ENCODE measurements around the gene TEX264. TPM values are rescaled to one million over a fixed set of nuclear protein-coding genes. Genes with fewer than 3 reads are reported as not detected.

TEX264 gene
- total and polyA plus RNA-seq, 8 donors: 34.6 to 50.4 (median 37.4) TPM

DNA sequence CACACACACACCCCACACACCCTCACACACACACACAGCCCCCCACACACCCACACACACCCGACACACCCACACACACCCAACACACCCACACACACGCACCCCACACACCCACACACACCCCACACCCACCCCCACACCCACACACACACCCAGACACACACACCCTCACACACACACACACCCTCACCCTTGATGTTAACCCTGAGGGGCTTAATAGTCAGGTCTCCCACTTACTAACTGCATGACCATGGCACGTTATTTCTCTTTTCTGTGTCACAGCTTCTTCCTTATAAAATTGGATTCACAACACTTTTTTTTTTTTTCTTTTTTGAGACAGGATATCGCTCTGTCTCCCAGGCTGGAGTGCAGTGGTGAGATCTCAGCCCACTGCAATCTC is 38.6 kb downstream of the TEX264 start:
- H3K4me3 ChIP-seq: no peak overlapping the region
- no peak overlapping the region for H3K27ac ChIP-seq
- peaks cover 0 to 10% of the 10 kb centered on the region in 2 donors for H3K4me1 ChIP-seq
- no peak for DNase-seq
- peaks cover 0 to 13% of the 10 kb centered on the region in 2 donors for H3K27me3 ChIP-seq
- no peaks in the 10 kb centered on the region for H3K9me3 ChIP-seq
- ATAC-seq: no peak
- TF ChIP-seq, protein P1, sequence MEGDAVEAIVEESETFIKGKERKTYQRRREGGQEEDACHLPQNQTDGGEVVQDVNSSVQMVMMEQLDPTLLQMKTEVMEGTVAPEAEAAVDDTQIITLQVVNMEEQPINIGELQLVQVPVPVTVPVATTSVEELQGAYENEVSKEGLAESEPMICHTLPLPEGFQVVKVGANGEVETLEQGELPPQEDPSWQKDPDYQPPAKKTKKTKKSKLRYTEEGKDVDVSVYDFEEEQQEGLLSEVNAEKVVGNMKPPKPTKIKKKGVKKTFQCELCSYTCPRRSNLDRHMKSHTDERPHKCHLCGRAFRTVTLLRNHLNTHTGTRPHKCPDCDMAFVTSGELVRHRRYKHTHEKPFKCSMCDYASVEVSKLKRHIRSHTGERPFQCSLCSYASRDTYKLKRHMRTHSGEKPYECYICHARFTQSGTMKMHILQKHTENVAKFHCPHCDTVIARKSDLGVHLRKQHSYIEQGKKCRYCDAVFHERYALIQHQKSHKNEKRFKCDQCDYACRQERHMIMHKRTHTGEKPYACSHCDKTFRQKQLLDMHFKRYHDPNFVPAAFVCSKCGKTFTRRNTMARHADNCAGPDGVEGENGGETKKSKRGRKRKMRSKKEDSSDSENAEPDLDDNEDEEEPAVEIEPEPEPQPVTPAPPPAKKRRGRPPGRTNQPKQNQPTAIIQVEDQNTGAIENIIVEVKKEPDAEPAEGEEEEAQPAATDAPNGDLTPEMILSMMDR (IDR thresholded peaks at IDR 0.05): no peak
- intact Hi-C loops (cut with DNase I): no loop called here
- H3K36me3 ChIP-seq: peaks cover 0 to 4% of the 10 kb centered on the region in 2 donors

DNA sequence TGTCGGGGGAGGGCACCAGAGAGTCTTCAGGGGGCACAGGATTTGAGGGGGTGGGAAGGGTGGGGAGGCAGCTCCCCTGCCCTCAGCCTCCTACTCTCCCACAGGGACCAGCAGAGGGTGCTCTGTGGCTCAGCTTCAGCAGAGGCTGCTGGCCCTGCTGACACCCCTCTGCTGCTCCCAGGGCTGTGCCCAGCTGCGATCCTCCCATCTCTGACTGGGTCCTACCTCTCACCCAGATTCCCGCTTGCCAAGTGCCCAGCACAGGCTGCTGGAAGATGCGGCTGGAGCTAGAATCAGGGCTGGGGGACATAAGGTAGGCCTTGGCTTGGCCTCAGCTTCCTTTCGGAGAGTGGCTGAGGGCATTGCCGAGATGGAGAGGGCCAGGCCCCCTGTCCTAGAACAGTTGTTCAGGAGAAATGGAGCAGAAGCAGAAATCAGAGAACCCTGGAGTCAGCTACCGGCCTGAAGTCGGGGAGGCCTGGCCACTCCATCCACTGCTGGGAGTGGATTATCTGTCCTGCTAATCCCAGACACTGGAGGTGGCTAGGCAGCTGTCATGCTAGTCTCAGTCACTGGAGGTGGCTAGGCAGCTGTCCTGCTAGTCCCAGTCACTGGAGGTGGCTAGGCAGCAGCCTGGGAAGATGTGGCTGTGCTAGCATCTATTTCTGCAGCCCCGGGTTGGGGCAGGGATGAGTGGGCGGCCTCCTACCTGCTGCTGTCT is 39.7 kb downstream of the TEX264 start:
- ATAC-seq: no peak
- no peaks in the 10 kb centered on the region for H3K9me3 ChIP-seq

DNA sequence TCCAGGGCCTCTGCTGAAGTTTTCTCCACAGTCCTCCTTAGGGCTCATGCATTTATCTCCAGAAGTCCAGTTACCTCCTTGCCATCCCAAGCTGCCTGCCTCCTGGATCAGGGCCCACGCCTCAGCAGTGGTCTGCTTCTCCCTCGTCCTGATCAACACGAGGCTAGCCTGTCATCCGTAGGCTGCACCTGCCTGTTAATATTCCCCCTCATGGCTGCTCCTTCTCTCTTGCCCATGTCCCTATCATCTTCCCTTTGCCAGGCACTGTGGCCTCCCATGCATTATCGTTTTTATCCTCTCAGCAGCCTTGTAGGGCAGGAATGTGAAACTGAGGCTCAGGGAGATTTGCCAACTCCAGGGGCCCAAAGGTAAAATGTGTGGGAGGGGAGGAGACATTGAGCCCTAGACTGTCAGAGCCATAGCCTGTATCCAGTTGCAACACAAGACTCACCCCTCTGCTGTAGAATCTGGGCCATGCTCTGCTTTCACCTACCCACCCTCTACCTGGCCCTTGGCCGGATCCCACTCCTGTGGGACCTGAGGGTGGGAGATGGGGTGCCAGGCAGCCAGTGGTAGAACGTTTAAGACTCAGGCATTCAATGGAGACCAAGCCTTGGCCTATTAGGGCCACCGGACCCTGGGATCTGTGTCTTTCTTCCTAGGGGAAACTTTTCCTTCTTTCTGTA is 40.4 kb downstream of the TEX264 start:
- intact Hi-C loops (cut with DNase I): no loop called here
- Histone ChIP-seq H3K4me3 (no peak overlapping the region), H3K36me3 (no peaks in the 10 kb centered on the region), H3K4me1 (peaks cover 0 to 6% of the 10 kb centered on the region in 2 donors), H3K9me3 (no peaks in the 10 kb centered on the region), H3K27ac (no peak overlapping the region), H3K27me3 (peaks cover 0 to 13% of the 10 kb centered on the region in 2 donors)
- DNase-seq (no peak), ATAC-seq (no peak)
- TF ChIP-seq, protein P1 (IDR thresholded peaks at IDR 0.05): no peak

More for the DNA sequence above, 39.7 kb downstream of the TEX264 start:
- no peak overlapping the region for H3K27ac ChIP-seq
- TF ChIP-seq, protein P1 (IDR thresholded peaks at IDR 0.05): no peak
- no peak overlapping the region for H3K4me3 ChIP-seq
- intact Hi-C loops (cut with DNase I): no loop called here
- H3K27me3 ChIP-seq: peaks cover 0 to 13% of the 10 kb centered on the region in 2 donors
- peak in 1 of 4 donors; percentile 19 for DNase-seq
- peaks cover 0 to 10% of the 10 kb centered on the region in 2 donors for H3K4me1 ChIP-seq
- peaks cover 0 to 2% of the 10 kb centered on the region in 2 donors for H3K36me3 ChIP-seq

DNA sequence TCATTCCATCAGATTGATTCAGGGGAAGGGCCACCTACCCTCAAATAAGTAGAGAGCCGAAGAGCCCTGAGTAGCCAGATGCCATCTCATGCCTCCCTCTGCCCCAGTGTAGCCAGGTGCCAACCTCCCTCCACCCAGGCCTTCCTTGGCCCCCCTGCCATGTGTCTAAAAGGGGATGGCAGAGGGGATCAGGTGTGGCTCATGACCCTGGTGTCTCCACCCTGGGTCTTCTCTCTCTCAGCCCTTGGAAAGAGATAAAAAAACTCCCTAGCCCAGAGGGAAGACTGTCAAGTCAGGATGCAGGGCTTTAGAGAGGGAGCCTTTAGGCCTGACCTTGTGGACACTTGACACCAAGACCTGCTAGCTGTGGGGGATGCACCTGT is 41.0 kb downstream of the TEX264 start:
- no peak overlapping the region for H3K27ac ChIP-seq
- peaks cover 0 to 3% of the 10 kb centered on the region in 2 donors for H3K4me1 ChIP-seq
- no peak for DNase-seq
- TF ChIP-seq, protein P1 (IDR thresholded peaks at IDR 0.05): no peak
- H3K4me3 ChIP-seq: no peak overlapping the region
- no peak for ATAC-seq
- H3K9me3 ChIP-seq: no peaks in the 10 kb centered on the region
- H3K36me3 ChIP-seq: no peaks in the 10 kb centered on the region
- peaks cover 0 to 11% of the 10 kb centered on the region in 2 donors for H3K27me3 ChIP-seq
- intact Hi-C loops (cut with DNase I): no loop called here

DNA sequence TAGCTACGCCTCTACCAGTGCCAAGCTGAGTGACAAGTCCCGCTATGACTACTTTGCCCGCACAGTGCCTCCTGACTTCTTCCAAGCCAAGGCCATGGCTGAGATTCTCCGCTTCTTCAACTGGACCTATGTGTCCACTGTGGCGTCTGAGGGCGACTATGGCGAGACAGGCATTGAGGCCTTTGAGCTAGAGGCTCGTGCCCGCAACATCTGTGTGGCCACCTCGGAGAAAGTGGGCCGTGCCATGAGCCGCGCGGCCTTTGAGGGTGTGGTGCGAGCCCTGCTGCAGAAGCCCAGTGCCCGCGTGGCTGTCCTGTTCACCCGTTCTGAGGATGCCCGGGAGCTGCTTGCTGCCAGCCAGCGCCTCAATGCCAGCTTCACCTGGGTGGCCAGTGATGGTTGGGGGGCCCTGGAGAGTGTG is 41.5 kb downstream of the TEX264 start:
- Histone ChIP-seq H3K36me3 (no peaks in the 10 kb centered on the region), H3K4me3 (no peak overlapping the region), H3K9me3 (no peaks in the 10 kb centered on the region), H3K27me3 (peaks cover 0 to 6% of the 10 kb centered on the region in 2 donors), H3K27ac (no peak overlapping the region), H3K4me1 (no peaks in the 10 kb centered on the region)
- ATAC-seq (no peak), DNase-seq (no peak)
- TF ChIP-seq, protein P1 (IDR thresholded peaks at IDR 0.05): no peak
- intact Hi-C loops (cut with DNase I): no loop called here
